ENCODE measurements around the gene NFYC. TPM values are rescaled to one million over a fixed set of nuclear protein-coding genes. Genes with fewer than 3 reads are reported as not detected.

Gene NFYC
- total and polyA plus RNA-seq, 2 donors, result 34.0 to 39.1 TPM

GRCh38 chr1:40803902-40804301, 112.4 kb downstream of the NFYC start:
- Histone ChIP-seq H3K4me1 (ENCODE audit: control insufficient read depth in 2 of 2, insufficient read depth in 2 of 2, low read length in 2 of 2) (peaks cover 10 to 26% of the 10 kb centered on the region in 2 donors), H3K9me3 (ENCODE audit: control insufficient read depth in 2 of 2, insufficient read depth in 1 of 2, low read length in 1 of 2) (no peaks in the 10 kb centered on the region), H3K36me3 (ENCODE audit: control insufficient read depth in 2 of 2, insufficient read depth in 2 of 2, low read length in 1 of 2) (no peaks in the 10 kb centered on the region), H3K27me3 (ENCODE audit: control insufficient read depth in 2 of 2, insufficient read depth in 1 of 2, low read length in 1 of 2) (no peaks in the 10 kb centered on the region), H3K4me3 (ENCODE audit: low read length in 2 of 2) (no peak overlapping the region), H3K27ac (ENCODE audit: low read depth in 1 of 2, low read length in 1 of 2) (no peak overlapping the region)
- no peak for DNase-seq (ENCODE audit: low read depth in 6 of 9, low spot score in 9 of 9)
- WGBS, result 92% methylated on average over 2 of the region's 2 CpGs

GRCh38 chr1:40806240-40806639, 114.7 kb downstream of the NFYC start:
- WGBS, result 91% methylated on average over 3 of the region's 3 CpGs
- no peak for DNase-seq (ENCODE audit: low read depth in 6 of 9, low spot score in 9 of 9)
- no peak overlapping the region for H3K4me3 ChIP-seq (ENCODE audit: low read length in 2 of 2)
- no peak overlapping the region for H3K27ac ChIP-seq (ENCODE audit: low read depth in 1 of 2, low read length in 1 of 2)
- H3K36me3 ChIP-seq (ENCODE audit: control insufficient read depth in 2 of 2, insufficient read depth in 2 of 2, low read length in 1 of 2), result no peaks in the 10 kb centered on the region
- H3K4me1 ChIP-seq (ENCODE audit: control insufficient read depth in 2 of 2, insufficient read depth in 2 of 2, low read length in 2 of 2), result peaks cover 13 to 18% of the 10 kb centered on the region in 2 donors
- H3K27me3 ChIP-seq (ENCODE audit: control insufficient read depth in 2 of 2, insufficient read depth in 1 of 2, low read length in 1 of 2), result no peaks in the 10 kb centered on the region
- no peaks in the 10 kb centered on the region for H3K9me3 ChIP-seq (ENCODE audit: control insufficient read depth in 2 of 2, insufficient read depth in 1 of 2, low read length in 1 of 2)

GRCh38 chr1:40806731-40807695, 115.5 kb downstream of the NFYC start:
- no peaks in the 10 kb centered on the region for H3K9me3 ChIP-seq (ENCODE audit: control insufficient read depth in 2 of 2, insufficient read depth in 1 of 2, low read length in 1 of 2)
- no peak overlapping the region for H3K27ac ChIP-seq (ENCODE audit: low read depth in 1 of 2, low read length in 1 of 2)
- peaks cover 5 to 11% of the 10 kb centered on the region in 2 donors for H3K4me1 ChIP-seq (ENCODE audit: control insufficient read depth in 2 of 2, insufficient read depth in 2 of 2, low read length in 2 of 2)
- no peak for DNase-seq (ENCODE audit: low read depth in 6 of 9, low spot score in 9 of 9)
- 97% methylated on average over 20 of the region's 20 CpGs for WGBS
- no peaks in the 10 kb centered on the region for H3K27me3 ChIP-seq (ENCODE audit: control insufficient read depth in 2 of 2, insufficient read depth in 1 of 2, low read length in 1 of 2)
- no peak overlapping the region for H3K4me3 ChIP-seq (ENCODE audit: low read length in 2 of 2)
- H3K36me3 ChIP-seq (ENCODE audit: control insufficient read depth in 2 of 2, insufficient read depth in 2 of 2, low read length in 1 of 2), result no peaks in the 10 kb centered on the region

GRCh38 chr1:40808002-40808401, 116.5 kb downstream of the NFYC start:
- DNase-seq (ENCODE audit: low read depth in 6 of 9, low spot score in 9 of 9), result no peak
- Histone ChIP-seq H3K4me1 (ENCODE audit: control insufficient read depth in 2 of 2, insufficient read depth in 2 of 2, low read length in 2 of 2) (peaks cover 3 to 6% of the 10 kb centered on the region in 2 donors), H3K27me3 (ENCODE audit: control insufficient read depth in 2 of 2, insufficient read depth in 1 of 2, low read length in 1 of 2) (no peaks in the 10 kb centered on the region), H3K9me3 (ENCODE audit: control insufficient read depth in 2 of 2, insufficient read depth in 1 of 2, low read length in 1 of 2) (no peaks in the 10 kb centered on the region), H3K4me3 (ENCODE audit: low read length in 2 of 2) (no peak overlapping the region), H3K36me3 (ENCODE audit: control insufficient read depth in 2 of 2, insufficient read depth in 2 of 2, low read length in 1 of 2) (no peaks in the 10 kb centered on the region), H3K27ac (ENCODE audit: low read depth in 1 of 2, low read length in 1 of 2) (no peak overlapping the region)
- WGBS, result 94% methylated on average over 3 of the region's 3 CpGs

GRCh38 chr1:40808444-40808843, 116.9 kb downstream of the NFYC start:
- Histone ChIP-seq H3K4me1 (ENCODE audit: control insufficient read depth in 2 of 2, insufficient read depth in 2 of 2, low read length in 2 of 2) (peaks cover 3 to 6% of the 10 kb centered on the region in 2 donors), H3K27ac (ENCODE audit: low read depth in 1 of 2, low read length in 1 of 2) (no peak overlapping the region), H3K27me3 (ENCODE audit: control insufficient read depth in 2 of 2, insufficient read depth in 1 of 2, low read length in 1 of 2) (no peaks in the 10 kb centered on the region), H3K36me3 (ENCODE audit: control insufficient read depth in 2 of 2, insufficient read depth in 2 of 2, low read length in 1 of 2) (no peaks in the 10 kb centered on the region), H3K4me3 (ENCODE audit: low read length in 2 of 2) (no peak overlapping the region), H3K9me3 (ENCODE audit: control insufficient read depth in 2 of 2, insufficient read depth in 1 of 2, low read length in 1 of 2) (no peaks in the 10 kb centered on the region)
- DNase-seq (ENCODE audit: low read depth in 6 of 9, low spot score in 9 of 9), result no peak
- WGBS, result 97% methylated on average over 3 of the region's 3 CpGs

- Histone ChIP-seq H3K36me3 (ENCODE audit: control insufficient read depth in 2 of 2, insufficient read depth in 2 of 2, low read length in 1 of 2) (no peaks in the 10 kb centered on the region), H3K27me3 (ENCODE audit: control insufficient read depth in 2 of 2, insufficient read depth in 1 of 2, low read length in 1 of 2) (no peaks in the 10 kb centered on the region), H3K27ac (ENCODE audit: low read depth in 1 of 2, low read length in 1 of 2) (no peak overlapping the region), H3K4me3 (ENCODE audit: low read length in 2 of 2) (no peak overlapping the region), H3K4me1 (ENCODE audit: control insufficient read depth in 2 of 2, insufficient read depth in 2 of 2, low read length in 2 of 2) (peaks cover 3 to 6% of the 10 kb centered on the region in 2 donors), H3K9me3 (ENCODE audit: control insufficient read depth in 2 of 2, insufficient read depth in 1 of 2, low read length in 1 of 2) (no peaks in the 10 kb centered on the region)
- no peak for DNase-seq (ENCODE audit: low read depth in 6 of 9, low spot score in 9 of 9)
- 89% methylated on average over 6 of the region's 6 CpGs for WGBS
Observed at GRCh38 chr1:40808909-40809308, 117.4 kb downstream of the NFYC start.

- no peak overlapping the region for H3K27ac ChIP-seq (ENCODE audit: low read depth in 1 of 2, low read length in 1 of 2)
- H3K4me3 ChIP-seq (ENCODE audit: low read length in 2 of 2), result no peak overlapping the region
- no peak for DNase-seq (ENCODE audit: low read depth in 6 of 9, low spot score in 9 of 9)
- H3K9me3 ChIP-seq (ENCODE audit: control insufficient read depth in 2 of 2, insufficient read depth in 1 of 2, low read length in 1 of 2), result no peaks in the 10 kb centered on the region
- 98% methylated on average over 5 of the region's 5 CpGs for WGBS
- no peaks in the 10 kb centered on the region for H3K27me3 ChIP-seq (ENCODE audit: control insufficient read depth in 2 of 2, insufficient read depth in 1 of 2, low read length in 1 of 2)
- peaks cover 3 to 6% of the 10 kb centered on the region in 2 donors for H3K4me1 ChIP-seq (ENCODE audit: control insufficient read depth in 2 of 2, insufficient read depth in 2 of 2, low read length in 2 of 2)
- H3K36me3 ChIP-seq (ENCODE audit: control insufficient read depth in 2 of 2, insufficient read depth in 2 of 2, low read length in 1 of 2), result no peaks in the 10 kb centered on the region
Observed at GRCh38 chr1:40810927-40811326, 119.4 kb downstream of the NFYC start.

- Histone ChIP-seq H3K9me3 (ENCODE audit: control insufficient read depth in 2 of 2, insufficient read depth in 1 of 2, low read length in 1 of 2) (no peaks in the 10 kb centered on the region), H3K36me3 (ENCODE audit: control insufficient read depth in 2 of 2, insufficient read depth in 2 of 2, low read length in 1 of 2) (no peaks in the 10 kb centered on the region), H3K4me3 (ENCODE audit: low read length in 2 of 2) (no peak overlapping the region), H3K27ac (ENCODE audit: low read depth in 1 of 2, low read length in 1 of 2) (no peak overlapping the region), H3K4me1 (ENCODE audit: control insufficient read depth in 2 of 2, insufficient read depth in 2 of 2, low read length in 2 of 2) (peaks cover 2 to 12% of the 10 kb centered on the region in 2 donors), H3K27me3 (ENCODE audit: control insufficient read depth in 2 of 2, insufficient read depth in 1 of 2, low read length in 1 of 2) (peaks cover 0 to 43% of the 10 kb centered on the region in 2 donors)
- DNase-seq (ENCODE audit: low read depth in 6 of 9, low spot score in 9 of 9), result no peak
- WGBS, result 86% methylated on average over 9 of the region's 9 CpGs
Observed at GRCh38 chr1:40815420-40815819, 123.9 kb downstream of the NFYC start.

- Histone ChIP-seq H3K4me3 (ENCODE audit: low read length in 2 of 2) (peak overlapping the region; percentile 46 to 48), H3K36me3 (ENCODE audit: control insufficient read depth in 2 of 2, insufficient read depth in 2 of 2, low read length in 1 of 2) (no peaks in the 10 kb centered on the region), H3K27me3 (ENCODE audit: control insufficient read depth in 2 of 2, insufficient read depth in 1 of 2, low read length in 1 of 2) (peaks cover 0 to 43% of the 10 kb centered on the region in 2 donors), H3K4me1 (ENCODE audit: control insufficient read depth in 2 of 2, insufficient read depth in 2 of 2, low read length in 2 of 2) (peaks cover 2 to 12% of the 10 kb centered on the region in 2 donors), H3K27ac (ENCODE audit: low read depth in 1 of 2, low read length in 1 of 2) (no peak overlapping the region), H3K9me3 (ENCODE audit: control insufficient read depth in 2 of 2, insufficient read depth in 1 of 2, low read length in 1 of 2) (no peaks in the 10 kb centered on the region)
- WGBS, result 31% methylated on average over 19 of the region's 19 CpGs
- peak in 1 of 9 donors; percentile 23 for DNase-seq (ENCODE audit: low read depth in 6 of 9, low spot score in 9 of 9)
Observed at GRCh38 chr1:40817791-40818263, 126.3 kb downstream of the NFYC start.
